ENCODE measurements around the gene DNASE1L2.

The DNASE1L2 gene

GRCh38 chr16:2213817-2214718, 22.2 kb upstream of the DNASE1L2 start:
- no peak for DNase-seq (ENCODE audit: extremely low read depth, low read depth)
- TF ChIP-seq CTCF (IDR thresholded peaks at IDR 0.05; ENCODE audit: low read depth, low read length) = no peak

GRCh38 chr16:2214719-2214968, 21.6 kb upstream of the DNASE1L2 start, which contains the start of gene PGP:
Gene PGP (minus strand): TSS chr16:2214840. CDS start chr16:2214777, 63 bp downstream.
- no peak for TF ChIP-seq CTCF (IDR thresholded peaks at IDR 0.05; ENCODE audit: low read depth, low read length)
- no peak for DNase-seq (ENCODE audit: extremely low read depth, low read depth)

- no peak for DNase-seq (ENCODE audit: extremely low read depth, low read depth)
- no peak for TF ChIP-seq CTCF (IDR thresholded peaks at IDR 0.05; ENCODE audit: low read depth, low read length)
Measured at GRCh38 chr16:2216330-2216729, 19.9 kb upstream of the DNASE1L2 start.

GRCh38 chr16:2223221-2223941, 12.9 kb upstream of the DNASE1L2 start, which contains the start of gene E4F1:
Gene E4F1 (plus strand): TSS chr16:2223591. CDS start chr16:2223614, 23 bp downstream.
- peak; percentile 99 for DNase-seq (ENCODE audit: extremely low read depth, low read depth)

GRCh38 chr16:2223942-2224486, 12.2 kb upstream of the DNASE1L2 start:
- peak; percentile 26 for TF ChIP-seq CTCF (IDR thresholded peaks at IDR 0.05; ENCODE audit: low read depth, low read length)
- no peak for DNase-seq (ENCODE audit: extremely low read depth, low read depth)

More at GRCh38 chr16:2223221-2223941, 12.9 kb upstream of the DNASE1L2 start, which contains the start of gene E4F1:
- TF ChIP-seq CTCF (IDR thresholded peaks at IDR 0.05; ENCODE audit: low read depth, low read length) = no peak

- TF ChIP-seq CTCF (IDR thresholded peaks at IDR 0.05; ENCODE audit: low read depth, low read length) = no peak
- DNase-seq (ENCODE audit: extremely low read depth, low read depth) = no peak
Measured at GRCh38 chr16:2226245-2226793, 9.9 kb upstream of the DNASE1L2 start.

Data from AG09319 (cell line).